ENCODE results near the gene AKR1B15. TPM values are rescaled to one million over a fixed set of nuclear protein-coding genes. Genes with fewer than 3 reads are reported as not detected.
A peak's percentile ranks its signal among the peaks of the same experiment; 100 is the strongest.

AKR1B15 gene
- 2.6 TPM in 1 of 2 replicates, not detected in the other for total RNA-seq (2014; rRNA removed; shearing (Covaris generic))

DNA sequence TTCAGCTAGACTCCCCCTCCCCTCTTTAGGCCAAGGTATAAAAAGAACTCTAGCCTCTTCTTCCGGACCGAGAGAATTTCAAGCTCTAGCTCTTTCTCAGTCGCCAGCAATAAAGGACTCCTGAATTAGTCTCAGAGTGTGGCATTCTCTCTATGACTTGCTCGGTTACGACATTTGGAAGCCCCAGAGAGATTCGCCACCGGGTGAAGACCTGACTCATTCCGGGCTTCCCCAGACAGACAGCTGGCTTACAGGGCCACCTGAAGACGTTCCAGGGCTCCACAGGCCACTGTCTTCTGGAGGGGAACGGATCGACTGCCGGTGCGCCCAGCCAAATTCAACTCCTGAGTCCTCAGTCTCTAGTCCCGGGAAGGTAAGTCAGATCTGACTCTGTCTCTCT is at the start of gene AKR1B15:
Gene AKR1B15 (plus strand): TSS at position 234 of the 400 bp plus-strand sequence. CDS start 15,510 bp downstream, outside the sequence.
- no peaks in the 10 kb centered on the region for H3K27me3 ChIP-seq (replicated peaks)
- no peak for DNase-seq (ENCODE audit: low read depth in 1 of 2, low spot score in 2 of 2)
- H3K27ac ChIP-seq: no peak within 1 kb of the TSS
- no peak within 1 kb of the TSS for H3K4me3 ChIP-seq
- H3K9me3 ChIP-seq (replicated peaks): no peaks in the 10 kb centered on the region
- peaks cover 6% of the 10 kb centered on the region; the same call in 1 of the 2 replicates for H3K4me1 ChIP-seq (replicated peaks)
- H3K36me3 ChIP-seq: no peaks in the 10 kb centered on the region

DNA sequence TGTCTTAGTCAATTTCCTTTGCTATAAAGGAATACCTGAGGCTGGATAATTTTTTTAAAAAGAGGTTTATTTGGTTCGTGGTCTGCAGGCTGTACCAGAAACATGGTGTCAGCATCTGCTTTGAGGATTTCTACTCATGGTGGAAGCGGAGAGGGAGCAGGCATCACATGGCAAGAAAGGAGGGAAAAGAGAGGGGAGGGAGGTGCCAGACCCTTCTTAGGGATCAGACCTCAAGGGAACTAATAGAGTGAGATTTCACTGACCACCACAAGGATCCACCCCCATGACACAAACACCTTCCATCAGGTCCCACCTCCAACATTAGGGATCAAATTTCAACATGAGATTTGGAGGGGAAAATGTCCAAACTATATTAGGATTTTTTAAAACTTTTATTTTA is 48.5 kb upstream of the AKR1B15 start:
- Histone ChIP-seq H3K27me3 (replicated peaks) (no peaks in the 10 kb centered on the region), H3K36me3 (no peaks in the 10 kb centered on the region), H3K9me3 (replicated peaks) (no peaks in the 10 kb centered on the region; the same call in 1 of the 2 replicates), H3K4me3 (no peak overlapping the region), H3K27ac (no peak overlapping the region), H3K4me1 (replicated peaks) (no peaks in the 10 kb centered on the region)
- DNase-seq (ENCODE audit: low read depth in 1 of 2, low spot score in 2 of 2): no peak

DNA sequence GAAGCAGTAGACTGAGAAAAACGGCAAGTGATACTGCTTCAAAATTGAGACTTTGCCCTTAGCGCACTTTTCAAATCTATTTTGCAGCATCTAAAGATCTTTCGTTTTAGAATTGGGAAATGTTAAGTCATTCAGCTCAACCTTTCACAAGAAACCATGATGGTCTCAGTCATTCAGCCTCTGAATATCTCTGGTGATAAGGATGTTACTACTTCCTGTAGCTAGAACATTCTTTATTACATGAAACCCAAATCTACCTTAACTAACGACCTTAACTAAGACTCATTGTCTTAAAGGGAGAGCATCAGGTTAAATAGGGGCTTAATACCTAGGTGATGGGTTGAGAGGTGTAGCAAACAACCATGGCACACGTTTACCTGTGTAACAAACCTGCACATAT is 47.9 kb upstream of the AKR1B15 start:
- DNase-seq (ENCODE audit: low read depth in 1 of 2, low spot score in 2 of 2): no peak
- no peaks in the 10 kb centered on the region for H3K36me3 ChIP-seq

GRCh38 chr7:134502463-134503371 is 46.2 kb upstream of the AKR1B15 start:
- Histone ChIP-seq H3K27me3 (replicated peaks) (no peaks in the 10 kb centered on the region), H3K4me3 (no peak overlapping the region), H3K27ac (no peak overlapping the region), H3K9me3 (replicated peaks) (no peaks in the 10 kb centered on the region; the same call in 1 of the 2 replicates), H3K36me3 (no peaks in the 10 kb centered on the region), H3K4me1 (replicated peaks) (no peaks in the 10 kb centered on the region)
- no peak for DNase-seq (ENCODE audit: low read depth in 1 of 2, low spot score in 2 of 2)

More for the DNA sequence above, 47.9 kb upstream of the AKR1B15 start:
- no peaks in the 10 kb centered on the region for H3K4me1 ChIP-seq (replicated peaks)
- no peak overlapping the region for H3K27ac ChIP-seq
- no peak overlapping the region for H3K4me3 ChIP-seq
- no peaks in the 10 kb centered on the region; the same call in 1 of the 2 replicates for H3K9me3 ChIP-seq (replicated peaks)
- no peaks in the 10 kb centered on the region for H3K27me3 ChIP-seq (replicated peaks)

DNA sequence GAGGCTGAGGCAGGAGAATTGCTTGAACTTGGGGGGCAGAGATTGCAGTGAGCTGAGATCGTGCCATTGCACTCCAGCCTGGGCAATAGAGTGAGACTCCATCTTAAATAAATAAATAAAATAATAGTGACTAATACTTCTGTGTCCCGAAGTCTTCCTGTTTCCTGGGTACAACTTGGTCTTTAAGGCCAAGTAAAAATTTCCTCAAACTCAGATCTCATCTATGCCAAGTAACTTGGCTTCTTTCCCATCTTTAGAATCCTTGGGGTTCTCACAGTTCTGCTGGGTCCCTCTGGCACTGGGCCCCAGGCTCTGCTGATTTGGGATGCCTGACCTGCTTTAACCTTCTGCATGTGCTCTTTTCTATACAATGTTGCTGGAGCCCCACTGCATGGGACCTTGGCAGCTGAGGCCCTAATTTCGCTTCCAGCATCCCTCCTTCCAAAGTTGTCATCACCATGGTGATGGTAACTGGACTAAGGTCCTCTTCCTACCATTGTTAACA is 44.2 kb upstream of the AKR1B15 start:
- Histone ChIP-seq H3K9me3 (replicated peaks) (no peaks in the 10 kb centered on the region), H3K4me1 (replicated peaks) (no peaks in the 10 kb centered on the region), H3K27ac (no peak overlapping the region), H3K36me3 (no peaks in the 10 kb centered on the region), H3K4me3 (no peak overlapping the region), H3K27me3 (replicated peaks) (no peaks in the 10 kb centered on the region)
- DNase-seq (ENCODE audit: low read depth in 1 of 2, low spot score in 2 of 2): no peak

DNA sequence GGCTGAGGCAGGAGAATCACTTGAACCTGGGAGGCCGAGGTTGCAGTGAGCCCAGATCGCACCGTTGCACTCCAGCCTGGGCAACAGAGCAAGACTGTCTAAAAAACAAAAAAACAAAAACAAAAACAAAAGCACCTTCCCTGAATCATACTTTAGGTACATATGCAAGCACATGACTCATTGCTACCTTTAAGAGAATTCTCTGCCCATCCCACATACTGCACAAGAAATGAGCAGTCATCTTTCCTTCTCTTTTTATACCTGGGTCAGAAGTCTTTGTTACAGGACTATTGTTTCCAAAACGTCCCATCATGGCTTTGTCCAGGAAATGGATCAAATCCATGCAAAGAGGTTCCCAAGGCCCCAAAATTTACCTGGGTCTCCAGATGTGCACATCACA is 43.1 kb upstream of the AKR1B15 start:
- Histone ChIP-seq H3K9me3 (replicated peaks) (no peaks in the 10 kb centered on the region), H3K4me1 (replicated peaks) (no peaks in the 10 kb centered on the region), H3K27ac (no peak overlapping the region), H3K4me3 (no peak overlapping the region), H3K27me3 (replicated peaks) (no peaks in the 10 kb centered on the region), H3K36me3 (no peaks in the 10 kb centered on the region)
- no peak for DNase-seq (ENCODE audit: low read depth in 1 of 2, low spot score in 2 of 2)

GRCh38 chr7:134509010-134509409 is 39.9 kb upstream of the AKR1B15 start:
- no peaks in the 10 kb centered on the region for H3K4me1 ChIP-seq (replicated peaks)
- no peaks in the 10 kb centered on the region for H3K9me3 ChIP-seq (replicated peaks)
- no peaks in the 10 kb centered on the region for H3K36me3 ChIP-seq
- H3K4me3 ChIP-seq: no peak overlapping the region
- H3K27ac ChIP-seq: no peak overlapping the region
- no peaks in the 10 kb centered on the region for H3K27me3 ChIP-seq (replicated peaks)
- no peak for DNase-seq (ENCODE audit: low read depth in 1 of 2, low spot score in 2 of 2)

DNA sequence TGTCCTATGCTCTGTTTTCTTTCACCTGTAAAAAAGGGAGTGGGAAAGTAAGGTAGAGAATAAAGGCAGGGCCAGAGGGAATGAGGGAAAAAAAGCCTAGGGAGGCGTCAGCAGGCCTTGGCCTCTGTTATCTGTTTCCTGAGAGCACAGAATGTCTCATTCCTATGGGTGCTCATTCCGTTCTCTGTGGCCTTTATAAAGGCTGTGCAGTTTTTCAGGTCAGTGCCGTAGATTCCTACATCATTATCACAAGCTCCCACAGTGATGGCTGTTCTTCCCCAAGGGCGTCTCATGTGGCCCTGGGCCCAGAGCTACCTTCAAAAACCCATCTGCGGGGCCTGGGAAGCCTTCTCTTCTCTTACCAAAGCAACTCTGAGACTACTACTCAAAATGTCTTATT is 38.3 kb upstream of the AKR1B15 start:
- no peak overlapping the region for H3K4me3 ChIP-seq
- DNase-seq (ENCODE audit: low read depth in 1 of 2, low spot score in 2 of 2): no peak
- H3K27ac ChIP-seq: no peak overlapping the region
- H3K4me1 ChIP-seq (replicated peaks): peaks cover 13% of the 10 kb centered on the region
- H3K27me3 ChIP-seq (replicated peaks): no peaks in the 10 kb centered on the region
- no peaks in the 10 kb centered on the region; the same call in 1 of the 2 replicates for H3K9me3 ChIP-seq (replicated peaks)
- H3K36me3 ChIP-seq: no peaks in the 10 kb centered on the region

DNA sequence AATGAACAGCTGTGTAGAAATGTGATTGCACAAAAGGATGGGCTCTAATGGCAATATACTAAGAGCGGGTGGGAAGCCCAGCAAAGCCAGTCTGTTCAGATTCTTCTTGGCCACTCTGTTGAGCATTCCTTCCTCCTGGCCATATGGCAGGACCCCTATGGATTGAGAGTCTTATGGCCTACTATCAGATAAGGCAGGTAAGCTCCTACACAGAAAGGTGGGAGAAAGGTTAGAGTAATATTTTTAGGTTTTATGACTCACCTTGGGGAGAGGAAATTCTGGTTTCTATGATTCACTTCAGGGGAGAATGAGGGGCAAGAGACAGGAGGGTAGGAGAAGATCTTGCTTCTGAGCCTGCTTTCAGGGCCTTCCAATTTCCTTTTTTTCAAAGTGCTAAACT is 36.6 kb upstream of the AKR1B15 start:
- no peak overlapping the region for H3K27ac ChIP-seq
- H3K9me3 ChIP-seq (replicated peaks): no peaks in the 10 kb centered on the region; the same call in 1 of the 2 replicates
- no peak for DNase-seq (ENCODE audit: low read depth in 1 of 2, low spot score in 2 of 2)
- no peaks in the 10 kb centered on the region for H3K36me3 ChIP-seq
- H3K4me3 ChIP-seq: no peak overlapping the region
- no peaks in the 10 kb centered on the region for H3K27me3 ChIP-seq (replicated peaks)
- peaks cover 22% of the 10 kb centered on the region for H3K4me1 ChIP-seq (replicated peaks)

GRCh38 chr7:134513169-134513752 is 35.6 kb upstream of the AKR1B15 start:
- Histone ChIP-seq H3K4me1 (replicated peaks) (peaks cover 22% of the 10 kb centered on the region), H3K4me3 (no peak overlapping the region), H3K36me3 (no peaks in the 10 kb centered on the region), H3K9me3 (replicated peaks) (no peaks in the 10 kb centered on the region; the same call in 1 of the 2 replicates), H3K27ac (no peak overlapping the region), H3K27me3 (replicated peaks) (no peaks in the 10 kb centered on the region)
- peak; percentile 54 to 58 for DNase-seq (ENCODE audit: low read depth in 1 of 2, low spot score in 2 of 2)

GRCh38 chr7:134514106-134514505 is 34.8 kb upstream of the AKR1B15 start:
- Histone ChIP-seq H3K4me3 (no peak overlapping the region), H3K27ac (no peak overlapping the region), H3K4me1 (replicated peaks) (peaks cover 22% of the 10 kb centered on the region), H3K27me3 (replicated peaks) (no peaks in the 10 kb centered on the region), H3K9me3 (replicated peaks) (no peaks in the 10 kb centered on the region; the same call in 1 of the 2 replicates), H3K36me3 (no peaks in the 10 kb centered on the region)
- no peak for DNase-seq (ENCODE audit: low read depth in 1 of 2, low spot score in 2 of 2)

GRCh38 chr7:134514663-134515062 is 34.2 kb upstream of the AKR1B15 start:
- Histone ChIP-seq H3K27ac (no peak overlapping the region), H3K4me3 (no peak overlapping the region), H3K36me3 (no peaks in the 10 kb centered on the region)

GRCh38 chr7:134515569-134516468 is 33.1 kb upstream of the AKR1B15 start:
- Histone ChIP-seq H3K4me1 (replicated peaks) (peaks cover 22% of the 10 kb centered on the region), H3K9me3 (replicated peaks) (no peaks in the 10 kb centered on the region; the same call in 1 of the 2 replicates), H3K4me3 (no peak overlapping the region), H3K36me3 (no peaks in the 10 kb centered on the region), H3K27me3 (replicated peaks) (no peaks in the 10 kb centered on the region), H3K27ac (peak overlapping the region; percentile 52)
- peak; percentile 59 to 88 for DNase-seq (ENCODE audit: low read depth in 1 of 2, low spot score in 2 of 2)

More at GRCh38 chr7:134514663-134515062, 34.2 kb upstream of the AKR1B15 start:
- peak in 1 of 2 experiments; percentile 76 for DNase-seq (ENCODE audit: low read depth in 1 of 2, low spot score in 2 of 2)
- H3K27me3 ChIP-seq (replicated peaks): no peaks in the 10 kb centered on the region
- no peaks in the 10 kb centered on the region; the same call in 1 of the 2 replicates for H3K9me3 ChIP-seq (replicated peaks)
- peaks cover 22% of the 10 kb centered on the region for H3K4me1 ChIP-seq (replicated peaks)

Data from SJSA1 (cell line).